ENCODE results near the gene ZNF106.

DNA sequence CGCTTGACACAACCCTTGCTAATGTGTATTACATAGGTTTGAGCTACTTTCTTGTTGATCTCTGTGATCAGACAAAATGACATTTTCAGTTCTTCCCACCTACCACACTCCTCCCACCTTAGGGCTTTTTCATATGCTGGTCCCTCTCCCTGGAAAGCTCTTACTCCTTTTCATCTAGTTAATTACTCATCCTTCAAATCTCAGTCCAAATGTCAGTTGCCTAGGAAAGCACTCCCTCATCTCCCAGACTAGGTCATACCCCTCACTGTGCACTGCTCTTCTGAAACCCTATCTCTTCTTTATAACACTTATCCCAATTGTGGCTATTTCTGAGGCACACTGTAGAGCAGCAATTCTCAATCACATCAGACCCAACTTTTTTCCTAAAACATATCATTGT lies 7.3 kb downstream of the ZNF106 start:
- TF ChIP-seq, protein P1, sequence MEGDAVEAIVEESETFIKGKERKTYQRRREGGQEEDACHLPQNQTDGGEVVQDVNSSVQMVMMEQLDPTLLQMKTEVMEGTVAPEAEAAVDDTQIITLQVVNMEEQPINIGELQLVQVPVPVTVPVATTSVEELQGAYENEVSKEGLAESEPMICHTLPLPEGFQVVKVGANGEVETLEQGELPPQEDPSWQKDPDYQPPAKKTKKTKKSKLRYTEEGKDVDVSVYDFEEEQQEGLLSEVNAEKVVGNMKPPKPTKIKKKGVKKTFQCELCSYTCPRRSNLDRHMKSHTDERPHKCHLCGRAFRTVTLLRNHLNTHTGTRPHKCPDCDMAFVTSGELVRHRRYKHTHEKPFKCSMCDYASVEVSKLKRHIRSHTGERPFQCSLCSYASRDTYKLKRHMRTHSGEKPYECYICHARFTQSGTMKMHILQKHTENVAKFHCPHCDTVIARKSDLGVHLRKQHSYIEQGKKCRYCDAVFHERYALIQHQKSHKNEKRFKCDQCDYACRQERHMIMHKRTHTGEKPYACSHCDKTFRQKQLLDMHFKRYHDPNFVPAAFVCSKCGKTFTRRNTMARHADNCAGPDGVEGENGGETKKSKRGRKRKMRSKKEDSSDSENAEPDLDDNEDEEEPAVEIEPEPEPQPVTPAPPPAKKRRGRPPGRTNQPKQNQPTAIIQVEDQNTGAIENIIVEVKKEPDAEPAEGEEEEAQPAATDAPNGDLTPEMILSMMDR (IDR thresholded peaks at IDR 0.05; ENCODE audit: insufficient read depth, low read depth, low read length), result no peak
- TF ChIP-seq EZH2 (IDR thresholded peaks at IDR 0.05; ENCODE audit: insufficient read depth, low read length), result no peak
